K562 (cell line): ENCODE results near the gene TMEM208. TPM values are rescaled to one million over a fixed set of nuclear protein-coding genes. Genes with fewer than 3 reads are reported as not detected.

ENCODE experiments used
- ATF1 ChIP-seq, 2 experiments: fragments of 450-650 bp in 1 of 2; IDR thresholded peaks; 2 replicates each; pipeline ENCODE4 v1.6.1; 2016; ENCODE audit warnings: missing compliant biosample characterization in 1 of 2, missing genetic modification characterization in 1 of 2
- BHLHE40 ChIP-seq: IDR thresholded peaks from 2 replicates; pipeline ENCODE4 v1.6.1; 2011; ENCODE audit warnings: low read length, improper control_type of control experiment
- BRCA1 ChIP-seq, 2 experiments: fragments of 450-650 bp in 1 of 2; sonication (generic) in 1 of 2; formaldehyde crosslinking in 1 of 2; IDR thresholded peaks; 2 replicates each; pipeline versions ENCODE4 v1.5.0 to v1.6.1; 2017 to 2020; ENCODE audit warnings: mild to moderate bottlenecking in 1 of 2, missing genetic modification reagents in 1 of 2
- EZH2 ChIP-seq: IDR thresholded peaks from 2 replicates; pipeline ENCODE4 v1.6.1; 2012; ENCODE audit warnings: low read depth, mild to moderate bottlenecking, inconsistent platforms, low read length, borderline replicate concordance
- MYC ChIP-seq, 2 experiments: fragments of 250-450 bp in 1 of 2; sonication (Bioruptor Pico) in 1 of 2; IDR thresholded peaks; 2 replicates each; pipeline versions ENCODE4 v1.5.1 to v1.6.1; 2012 to 2021; ENCODE audit warnings: low read depth in 2 of 2, borderline replicate concordance in 1 of 2, improper control_type of control experiment in 1 of 2, low read length in 1 of 2, mild to moderate bottlenecking in 1 of 2, moderate library complexity in 1 of 2
- MYNN ChIP-seq, 2 experiments: sonication (generic); formaldehyde crosslinking in 1 of 2; IDR thresholded peaks; 2 replicates each; pipeline versions ENCODE4 v1.5.0 to v1.6.1; 2016 to 2020; ENCODE audit warnings: antibody characterized with exemption in 1 of 2, missing genetic modification reagents in 1 of 2
- NCOA6 ChIP-seq: fragments of 450-650 bp; IDR thresholded peaks from 2 replicates; pipeline ENCODE4 v1.6.1; 2017; ENCODE audit warnings: mild to moderate bottlenecking
- PHF8 ChIP-seq: fragments of 200-600 bp; sonication (generic); IDR thresholded peaks from 2 replicates; pipeline ENCODE4 v1.6.1; 2012; ENCODE audit warnings: mixed run types, mild to moderate bottlenecking, inconsistent platforms, low read length, moderate library complexity, borderline replicate concordance
- RBBP5 ChIP-seq: fragments of 200-600 bp; sonication (generic); IDR thresholded peaks from 2 replicates; pipeline ENCODE4 v1.6.1; 2012; ENCODE audit warnings: borderline replicate concordance, mild to moderate bottlenecking, low read length, control low read depth, inconsistent platforms; ENCODE audit not compliant: insufficient read depth, poor library complexity, severe bottlenecking
- SMC3 ChIP-seq: conservative IDR thresholded peaks from 2 replicates; pipeline ENCODE4 v1.6.1; 2011; ENCODE audit warnings: low read depth, low read length, improper control_type of control experiment; ENCODE audit not compliant: insufficient read depth
- SRSF1 ChIP-seq: fragments of 200-400 bp; formaldehyde crosslinking; IDR thresholded peaks from 2 replicates; pipeline ENCODE4 v1.6.1; 2017; ENCODE audit warnings: mild to moderate bottlenecking, low read depth, low read length, moderate library complexity
- VEZF1 ChIP-seq: fragments of 200-800 bp; sonication (Bioruptor generic); IDR thresholded peaks from 2 replicates; pipeline ENCODE4 v1.6.1; 2017; ENCODE audit warnings: missing genetic modification characterization, missing compliant biosample characterization
- ZNF445 ChIP-seq: fragments of 250-450 bp; sonication (Bioruptor Pico); IDR thresholded peaks from 2 replicates; pipeline ENCODE4 v1.4.0; 2020; ENCODE audit warnings: low read depth, mild to moderate bottlenecking, moderate library complexity
- polyA plus RNA-seq, 8 experiments: library from polyadenylated mRNA; depleted of rRNA in 4 of 8; stranded (reverse) in 5 of 8; unstranded in 3 of 8; fragments of >200 nt; fragmentation: Nextera tagmentation in 2 of 8; fragmentation: Illumina TruSeq in 1 of 8; extraction: Ambion mirVana in 2 of 8; extraction: Trizol in 1 of 8; gene quantifications; 2 replicates each; pipeline versions ENCODE4 v1.2.1 to v1.2.3, GENCODE V29; 2011 to 2014; ENCODE audit warnings: inconsistent platforms in 1 of 8, missing spikeins in 1 of 8
- total RNA-seq, 7 experiments: library from RNA; depleted of rRNA in 6 of 7; stranded (reverse); fragments of >200 nt in 6 of 7; fragmentation: Illumina TruSeq in 2 of 7; extraction: Trizol in 2 of 7; gene quantifications; 2 replicates each; pipeline versions ENCODE4 v1.2.1 to v1.2.3, GENCODE V29; 2011 to 2021; ENCODE audit warnings: low replicate concordance in 1 of 7
- TF ChIP-seq, protein P1 (sequence below): sonication (generic); formaldehyde crosslinking; IDR thresholded peaks from 2 replicates; pipeline ENCODE4 v1.8.0; 2022; ENCODE audit warnings: missing genetic modification reagents, mild to moderate bottlenecking, moderate library complexity, borderline replicate concordance
- TF ChIP-seq, protein P2 (sequence below): fragments of 450-650 bp; IDR thresholded peaks from 2 replicates; pipeline ENCODE4 v1.6.1; 2016; ENCODE audit warnings: antibody characterized with exemption
- TF ChIP-seq, protein P3 (sequence below): fragments of 450-650 bp; IDR thresholded peaks from 2 replicates; pipeline ENCODE4 v1.6.1; 2016; ENCODE audit warnings: low read depth, mild to moderate bottlenecking, moderate library complexity

Gene TMEM208
- total and polyA plus RNA-seq, 9 of the 15 experiments (the other 6 are each of a cell fraction or from before 2014, with no cell fraction given) = 31.8 to 239 (median 54.3) TPM

- TF ChIP-seq MYNN (IDR thresholded peaks at IDR 0.05) (0 out of 2 replicates have a peak, but pooled peaks have one; percentile 40), MYNN (CRISPR knock-in tag; IDR thresholded peaks at IDR 0.05) (no peak), BHLHE40 (peak; percentile 60; the same call in 1 of the 2 replicates), VEZF1 (CRISPR knock-in tag) (peak; percentile 16; the same call in 1 of the 2 replicates), SMC3 (no peak), BRCA1 (IDR thresholded peaks at IDR 0.05) (no peak), BRCA1 (CRISPR knock-in tag; IDR thresholded peaks at IDR 0.05) (no peak), PHF8 (peak; percentile 66; the same call in 1 of the 2 replicates), ZNF445 (CRISPR knock-in tag) (no peak), MYC (IDR thresholded peaks at IDR 0.05; ENCODE audit: low read depth, low read length) (peak; percentile 80), MYC (CRISPR knock-in tag; IDR thresholded peaks at IDR 0.05; ENCODE audit: borderline replicate concordance, low read depth) (no peak), ATF1 (CRISPR knock-in tag; IDR thresholded peaks at IDR 0.05) (no peak), ATF1 (tag; IDR thresholded peaks at IDR 0.05) (peak; percentile 22; the same call in 1 of the 2 replicates), RBBP5 (peak; percentile 21), SRSF1 (no peak), NCOA6 (no peak), EZH2 (no peak)
- TF ChIP-seq, protein P1, sequence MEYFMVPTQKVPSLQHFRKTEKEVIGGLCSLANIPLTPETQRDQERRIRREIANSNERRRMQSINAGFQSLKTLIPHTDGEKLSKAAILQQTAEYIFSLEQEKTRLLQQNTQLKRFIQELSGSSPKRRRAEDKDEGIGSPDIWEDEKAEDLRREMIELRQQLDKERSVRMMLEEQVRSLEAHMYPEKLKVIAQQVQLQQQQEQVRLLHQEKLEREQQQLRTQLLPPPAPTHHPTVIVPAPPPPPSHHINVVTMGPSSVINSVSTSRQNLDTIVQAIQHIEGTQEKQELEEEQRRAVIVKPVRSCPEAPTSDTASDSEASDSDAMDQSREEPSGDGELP (CRISPR knock-in tag) = peak; percentile 66; the same call in 1 of the 2 replicates
- TF ChIP-seq, protein P2, sequence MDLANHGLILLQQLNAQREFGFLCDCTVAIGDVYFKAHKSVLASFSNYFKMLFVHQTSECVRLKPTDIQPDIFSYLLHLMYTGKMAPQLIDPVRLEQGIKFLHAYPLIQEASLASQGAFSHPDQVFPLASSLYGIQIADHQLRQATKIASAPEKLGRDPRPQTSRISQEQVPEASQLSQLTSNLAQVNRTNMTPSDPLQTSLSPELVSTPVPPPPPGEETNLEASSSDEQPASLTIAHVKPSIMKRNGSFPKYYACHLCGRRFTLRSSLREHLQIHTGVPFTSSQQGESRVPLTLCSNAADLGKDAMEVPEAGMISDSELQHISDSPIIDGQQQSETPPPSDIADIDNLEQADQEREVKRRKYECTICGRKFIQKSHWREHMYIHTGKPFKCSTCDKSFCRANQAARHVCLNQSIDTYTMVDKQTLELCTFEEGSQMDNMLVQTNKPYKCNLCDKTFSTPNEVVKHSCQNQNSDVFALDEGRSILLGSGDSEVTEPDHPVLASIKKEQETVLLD = peak; percentile 38; the same call in 1 of the 2 replicates
- TF ChIP-seq, protein P3, sequence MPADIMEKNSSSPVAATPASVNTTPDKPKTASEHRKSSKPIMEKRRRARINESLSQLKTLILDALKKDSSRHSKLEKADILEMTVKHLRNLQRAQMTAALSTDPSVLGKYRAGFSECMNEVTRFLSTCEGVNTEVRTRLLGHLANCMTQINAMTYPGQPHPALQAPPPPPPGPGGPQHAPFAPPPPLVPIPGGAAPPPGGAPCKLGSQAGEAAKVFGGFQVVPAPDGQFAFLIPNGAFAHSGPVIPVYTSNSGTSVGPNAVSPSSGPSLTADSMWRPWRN = no peak
Observed at GRCh38 chr16:67216612-67217490, 10.1 kb upstream of the TMEM208 start (continued).
